Activated CD4-positive, alpha-beta memory T cell treated with anti-CD3 and anti-CD28 coated beads, Interleukin-2, amount 10 ng/mL, durations not matched to agents 7 days and 5 days (primary cell): Measurements from ENCODE around the gene TMEM132C. TPM values are rescaled to one million over a fixed set of nuclear protein-coding genes. Genes with fewer than 3 reads are reported as not detected.

Experiments
- CTCF ChIA-PET: fragments of 350-600 bp; sonication (Branson Sonifier 250); formaldehyde crosslinking; loops from one replicate; lab custom pipeline; 2021; ENCODE audit warnings: antibody characterized with exemption, inconsistent platforms; lab: Charles Lee
- POLR2A ChIA-PET: fragments of 350-600 bp; sonication (Branson Sonifier 250); formaldehyde crosslinking; loops from one replicate; lab custom pipeline; 2021; ENCODE audit warnings: antibody characterized with exemption; lab: Charles Lee
- DNase-seq: peaks from one replicate; pipeline ENCODE4 v3.0.0-alpha.2; 2020
- H3K27ac Mint-ChIP-seq: one replicate; pipeline ENCODE4 v1.8.0; 2021; ENCODE audit warnings: mild to moderate bottlenecking, mixed read lengths
- H3K27me3 Mint-ChIP-seq: one replicate; pipeline ENCODE4 v1.8.0; 2021; ENCODE audit warnings: mixed read lengths
- H3K36me3 Mint-ChIP-seq: one replicate; pipeline ENCODE4 v1.8.0; 2021; ENCODE audit warnings: low read depth, mixed read lengths
- H3K4me1 Mint-ChIP-seq: one replicate; pipeline ENCODE4 v1.8.0; 2021; ENCODE audit warnings: mixed read lengths
- H3K4me3 Mint-ChIP-seq: one replicate; pipeline ENCODE4 v1.8.0; 2021; ENCODE audit warnings: mild to moderate bottlenecking, mixed read lengths
- H3K9me3 Mint-ChIP-seq: one replicate; pipeline ENCODE4 v1.8.0; 2021; ENCODE audit warnings: mixed read lengths
- total RNA-seq, 2 experiments: library from RNA; stranded (reverse); gene quantifications; one replicate each; pipeline ENCODE4 v1.2.3, GENCODE V29; 2021

The TMEM132C gene
- total RNA-seq, 2 experiments from 2014 or later = 0.05 TPM; not detected in 1

DNA sequence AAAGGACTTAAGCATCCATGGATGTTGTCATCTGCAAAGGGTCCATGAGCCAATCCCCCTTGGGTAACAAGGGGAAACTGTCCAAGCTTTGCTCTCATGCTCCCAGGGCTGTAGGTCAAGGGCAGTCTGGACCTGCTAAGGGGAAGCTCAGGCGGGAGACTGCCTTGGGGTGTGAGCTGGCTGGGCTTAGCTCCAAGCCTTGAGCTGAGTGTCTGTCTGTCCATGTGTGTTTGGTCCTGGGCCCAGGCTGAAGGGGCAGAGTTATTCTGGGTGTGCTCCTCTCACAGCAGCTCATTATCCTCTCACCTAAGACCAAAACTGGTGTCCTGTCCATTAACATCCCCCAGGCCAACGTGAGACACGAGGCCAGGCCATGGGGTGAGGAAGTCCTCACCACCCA is 282.0 kb downstream of the TMEM132C start:
- Mint-ChIP-seq H3K9me3 (peaks cover 2% of the 10 kb centered on the region), H3K36me3 (no peaks in the 10 kb centered on the region), H3K27ac (no peak overlapping the region), H3K27me3 (no peaks in the 10 kb centered on the region), H3K4me1 (no peaks in the 10 kb centered on the region), H3K4me3 (no peak overlapping the region)
- ChIA-PET CTCF (no interaction called here), POLR2A (no interaction called here)
- no peak for DNase-seq

DNA sequence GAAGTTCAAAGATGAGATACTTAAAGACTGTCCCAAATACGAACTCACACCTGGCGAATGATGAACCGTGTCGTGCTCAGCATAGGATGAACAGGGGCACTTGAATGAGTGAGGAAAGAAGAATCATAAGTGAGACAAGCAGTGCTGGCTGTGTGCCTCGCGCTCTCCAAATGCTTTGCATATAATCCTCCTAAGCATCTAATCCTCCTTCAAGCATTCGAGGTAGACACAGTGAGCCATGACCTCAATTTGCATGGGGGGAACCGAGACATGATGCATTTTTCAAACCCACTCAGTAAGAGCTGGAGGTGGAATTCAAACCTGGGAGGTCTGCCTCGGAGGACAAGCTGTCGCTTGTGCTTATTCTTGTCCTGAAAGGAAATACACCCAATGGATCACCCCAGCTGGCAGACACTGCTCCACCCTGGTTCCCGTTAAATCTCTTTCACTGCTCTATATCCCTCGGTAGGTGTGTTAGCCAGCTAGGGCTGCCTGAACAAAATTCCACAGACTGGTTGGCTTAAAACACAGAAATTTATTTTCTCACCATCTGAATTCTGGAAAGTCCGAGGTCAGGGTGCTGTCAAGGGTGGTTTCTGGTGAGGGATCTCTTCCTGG is 282.7 kb downstream of the TMEM132C start:
- H3K36me3 Mint-ChIP-seq = no peaks in the 10 kb centered on the region
- H3K4me3 Mint-ChIP-seq = no peak overlapping the region
- POLR2A ChIA-PET = no interaction called here
- no peak for DNase-seq
- H3K4me1 Mint-ChIP-seq = no peaks in the 10 kb centered on the region
- H3K9me3 Mint-ChIP-seq = peaks cover 2% of the 10 kb centered on the region
- CTCF ChIA-PET = no interaction called here
- H3K27me3 Mint-ChIP-seq = no peaks in the 10 kb centered on the region
- no peak overlapping the region for H3K27ac Mint-ChIP-seq

DNA sequence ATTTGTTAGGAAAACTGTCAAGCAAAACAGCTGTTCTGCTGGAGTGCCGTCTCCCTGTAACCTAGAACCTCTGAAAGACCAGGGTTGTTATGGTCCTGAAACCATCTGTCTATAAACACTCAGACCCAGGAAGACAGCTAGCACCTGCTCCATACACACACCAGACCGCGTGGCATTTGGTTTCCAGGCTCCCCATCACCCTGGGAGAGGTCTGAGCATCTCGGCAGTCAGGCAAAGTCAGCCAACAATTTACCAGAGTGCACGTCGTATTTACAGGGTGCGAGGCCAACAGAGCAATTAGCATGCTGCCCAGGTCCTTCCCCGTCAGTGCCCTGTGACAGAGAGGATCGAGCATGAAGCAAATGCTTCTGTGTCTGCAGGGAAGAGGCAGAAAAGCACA is 284.3 kb downstream of the TMEM132C start:
- DNase-seq = no peak
- no peaks in the 10 kb centered on the region for H3K36me3 Mint-ChIP-seq
- H3K9me3 Mint-ChIP-seq = no peaks in the 10 kb centered on the region
- ChIA-PET CTCF (no interaction called here), POLR2A (no interaction called here)
- no peaks in the 10 kb centered on the region for H3K4me1 Mint-ChIP-seq
- no peak overlapping the region for H3K4me3 Mint-ChIP-seq
- no peak overlapping the region for H3K27ac Mint-ChIP-seq
- no peaks in the 10 kb centered on the region for H3K27me3 Mint-ChIP-seq

- H3K4me3 Mint-ChIP-seq = no peak overlapping the region
- H3K36me3 Mint-ChIP-seq = no peaks in the 10 kb centered on the region
- ChIA-PET POLR2A (no interaction called here), CTCF (no interaction called here)
- H3K27ac Mint-ChIP-seq = no peak overlapping the region
- H3K27me3 Mint-ChIP-seq = no peaks in the 10 kb centered on the region
- DNase-seq = no peak
- H3K4me1 Mint-ChIP-seq = no peaks in the 10 kb centered on the region
- H3K9me3 Mint-ChIP-seq = peaks cover 9% of the 10 kb centered on the region
Measured at GRCh38 chr12:128554546-128555304, 287.8 kb downstream of the TMEM132C start.

DNA sequence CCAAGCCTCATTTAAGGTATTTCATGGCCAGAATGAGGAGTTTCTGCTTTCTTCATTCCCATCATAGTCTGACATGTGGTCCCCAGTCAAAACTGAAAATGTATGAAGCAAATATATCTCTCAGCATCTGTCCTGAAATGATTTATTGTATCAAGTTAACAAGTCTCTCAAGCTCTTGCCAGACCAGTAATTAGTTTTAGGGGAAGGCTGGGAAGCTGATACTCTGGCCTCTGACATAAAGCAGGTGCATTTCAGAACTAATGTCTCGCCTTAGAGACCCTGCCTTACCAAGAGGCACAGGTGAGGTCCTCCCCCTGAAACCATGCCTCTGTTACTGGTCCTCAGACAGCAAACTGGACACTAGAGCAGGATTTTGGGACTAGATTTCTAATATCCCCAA is 290.3 kb downstream of the TMEM132C start:
- ChIA-PET POLR2A (no interaction called here), CTCF (no interaction called here)
- Mint-ChIP-seq H3K4me1 (no peaks in the 10 kb centered on the region), H3K27ac (no peak overlapping the region), H3K4me3 (no peak overlapping the region), H3K9me3 (peaks cover 17% of the 10 kb centered on the region), H3K36me3 (no peaks in the 10 kb centered on the region), H3K27me3 (no peaks in the 10 kb centered on the region)
- no peak for DNase-seq

DNA sequence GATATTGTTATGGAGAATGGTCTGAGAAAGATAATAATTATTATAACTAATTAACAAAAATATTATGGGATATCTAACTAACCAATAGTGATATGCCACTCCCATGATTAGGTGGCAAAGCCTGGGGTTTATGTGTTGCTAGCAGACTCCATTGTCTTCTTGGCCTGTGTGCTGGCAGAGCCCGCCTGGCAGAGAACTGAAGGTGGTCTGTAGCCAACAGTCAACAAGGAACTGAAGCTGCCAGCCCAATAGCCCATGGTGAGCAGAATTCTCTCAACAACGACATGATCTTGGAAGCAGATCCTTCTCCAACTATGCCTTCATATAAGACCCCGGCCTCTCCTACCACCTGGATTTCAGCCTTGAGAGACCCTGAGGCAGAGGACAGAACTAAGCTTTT is 298.0 kb downstream of the TMEM132C start:
- Mint-ChIP-seq H3K36me3 (no peaks in the 10 kb centered on the region), H3K9me3 (peaks cover 14% of the 10 kb centered on the region), H3K4me3 (no peak overlapping the region), H3K4me1 (peaks cover 2% of the 10 kb centered on the region), H3K27me3 (no peaks in the 10 kb centered on the region), H3K27ac (no peak overlapping the region)
- POLR2A ChIA-PET = no interaction called here
- CTCF ChIA-PET = no interaction called here
- no peak for DNase-seq

GRCh38 chr12:128567730-128568129 is 300.8 kb downstream of the TMEM132C start:
- Mint-ChIP-seq H3K27ac (no peak overlapping the region), H3K4me1 (peaks cover 4% of the 10 kb centered on the region), H3K4me3 (no peak overlapping the region), H3K9me3 (peaks cover 11% of the 10 kb centered on the region), H3K27me3 (no peaks in the 10 kb centered on the region), H3K36me3 (no peaks in the 10 kb centered on the region)
- DNase-seq = no peak
- ChIA-PET CTCF (no interaction called here), POLR2A (no interaction called here)

DNA sequence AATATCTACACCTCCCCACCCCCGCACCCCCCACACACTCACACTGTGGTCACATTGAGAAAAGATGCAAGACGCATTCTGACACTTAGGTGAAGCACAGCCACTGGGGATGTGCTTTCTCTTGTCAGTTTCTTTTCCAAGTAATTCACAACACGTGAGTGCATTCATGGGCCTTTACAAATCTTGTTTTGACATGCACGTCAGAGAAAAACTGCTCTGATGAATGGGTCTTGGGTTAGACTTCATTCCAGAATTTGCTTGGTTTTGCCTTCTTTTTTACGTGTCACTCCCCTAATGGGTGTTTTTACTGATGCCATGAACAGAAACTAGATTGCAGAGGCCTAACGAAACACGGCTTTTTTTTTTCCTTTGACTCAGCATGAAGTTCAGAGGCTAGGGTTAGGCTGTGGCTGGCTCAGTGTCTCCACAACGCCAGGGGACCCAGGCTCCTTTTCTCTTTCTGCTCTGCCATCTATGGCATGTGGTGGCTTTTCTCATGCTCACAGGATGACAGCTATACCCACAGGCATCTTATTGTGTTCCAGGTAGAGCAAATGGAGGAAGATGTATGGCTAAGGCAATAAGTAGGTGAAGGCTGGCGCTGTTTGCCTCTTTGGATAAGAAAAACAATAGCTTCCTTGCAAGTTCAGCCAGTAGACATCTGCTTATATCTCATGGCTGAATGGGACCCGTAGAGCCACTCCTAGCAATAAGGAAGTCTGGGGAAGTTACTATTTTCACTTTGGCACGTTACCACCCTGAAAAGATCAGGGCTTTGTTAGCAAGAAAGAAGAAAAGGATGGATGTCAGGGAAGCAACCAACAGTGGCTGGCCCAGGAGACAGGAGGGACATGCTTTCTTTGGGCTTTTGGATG is 303.5 kb downstream of the TMEM132C start:
- Mint-ChIP-seq H3K27ac (peak overlapping the region; percentile 69), H3K4me3 (peak overlapping the region; percentile 27)

DNA sequence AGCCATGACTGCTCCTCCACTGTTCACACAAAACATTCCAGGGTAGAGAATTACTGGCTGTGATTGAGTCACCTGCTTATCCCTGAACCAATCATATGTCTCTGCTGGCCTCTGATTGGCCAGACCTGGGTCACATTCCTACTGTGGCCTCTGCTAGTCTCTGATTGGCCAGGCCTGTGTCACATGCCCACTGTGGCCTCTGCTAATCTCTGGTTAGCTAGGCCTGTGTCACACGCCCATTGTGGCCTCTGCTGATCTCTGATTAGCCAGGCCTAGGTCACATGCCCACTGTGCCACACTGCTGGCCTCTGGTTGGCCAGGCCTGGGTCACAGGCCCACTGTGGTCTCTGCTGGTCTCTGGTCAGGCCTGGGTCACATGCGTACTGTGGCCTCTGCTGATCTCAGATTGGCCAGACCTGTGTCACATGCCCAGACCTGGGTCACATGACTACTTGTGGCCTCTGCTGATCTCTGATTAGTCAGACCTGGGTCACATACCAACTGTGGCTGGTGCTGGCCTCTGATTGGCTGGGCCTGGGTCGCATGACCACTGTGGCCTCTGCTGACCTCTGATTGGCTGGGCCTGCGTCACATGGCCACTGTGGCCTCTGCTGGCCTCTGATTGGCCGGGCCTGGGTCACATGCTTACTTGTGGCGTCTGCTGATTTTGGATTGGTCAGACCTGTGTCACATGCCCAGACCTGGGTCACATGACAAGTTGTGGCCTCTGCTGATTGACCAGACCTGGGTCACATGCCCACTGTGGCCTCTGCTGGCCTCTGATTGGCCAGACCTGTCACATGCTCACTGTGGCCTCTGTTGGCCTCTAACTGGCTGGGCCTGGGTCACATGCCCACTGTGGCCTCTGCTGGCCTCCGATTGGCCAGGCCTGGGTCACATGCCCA is 305.2 kb downstream of the TMEM132C start:
- Mint-ChIP-seq H3K9me3 (peaks cover 11% of the 10 kb centered on the region), H3K27me3 (no peaks in the 10 kb centered on the region), H3K4me1 (peaks cover 4% of the 10 kb centered on the region), H3K4me3 (no peak overlapping the region), H3K27ac (no peak overlapping the region), H3K36me3 (no peaks in the 10 kb centered on the region)
- ChIA-PET POLR2A (no interaction called here), CTCF (no interaction called here)
- DNase-seq = no peak

More for the DNA sequence above, 303.5 kb downstream of the TMEM132C start:
- Mint-ChIP-seq H3K4me1 (peaks cover 4% of the 10 kb centered on the region), H3K9me3 (peaks cover 11% of the 10 kb centered on the region), H3K27me3 (no peaks in the 10 kb centered on the region), H3K36me3 (no peaks in the 10 kb centered on the region)
- CTCF ChIA-PET = no interaction called here
- peak; percentile 21 for DNase-seq
- POLR2A ChIA-PET = no interaction called here

GRCh38 chr12:128573907-128574306 is 306.9 kb downstream of the TMEM132C start:
- Mint-ChIP-seq H3K27ac (no peak overlapping the region), H3K27me3 (no peaks in the 10 kb centered on the region)

GRCh38 chr12:128578045-128578444 is 311.1 kb downstream of the TMEM132C start:
- H3K36me3 Mint-ChIP-seq = no peaks in the 10 kb centered on the region
- no peaks in the 10 kb centered on the region for H3K4me1 Mint-ChIP-seq
- no peak overlapping the region for H3K4me3 Mint-ChIP-seq
- POLR2A ChIA-PET = no interaction called here
- peaks cover 20% of the 10 kb centered on the region for H3K9me3 Mint-ChIP-seq
- CTCF ChIA-PET = no interaction called here
- DNase-seq = no peak
- no peak overlapping the region for H3K27ac Mint-ChIP-seq
- no peaks in the 10 kb centered on the region for H3K27me3 Mint-ChIP-seq

More at GRCh38 chr12:128573907-128574306, 306.9 kb downstream of the TMEM132C start:
- DNase-seq = no peak
- H3K9me3 Mint-ChIP-seq = peaks cover 11% of the 10 kb centered on the region
- peaks cover 4% of the 10 kb centered on the region for H3K4me1 Mint-ChIP-seq
- POLR2A ChIA-PET = no interaction called here
- H3K4me3 Mint-ChIP-seq = no peak overlapping the region
- CTCF ChIA-PET = no interaction called here
- no peaks in the 10 kb centered on the region for H3K36me3 Mint-ChIP-seq

GRCh38 chr12:128581321-128581761 is 314.4 kb downstream of the TMEM132C start:
- Mint-ChIP-seq H3K4me1 (no peaks in the 10 kb centered on the region), H3K4me3 (no peak overlapping the region), H3K27me3 (no peaks in the 10 kb centered on the region), H3K9me3 (peaks cover 17% of the 10 kb centered on the region), H3K27ac (no peak overlapping the region), H3K36me3 (no peaks in the 10 kb centered on the region)
- CTCF ChIA-PET = no interaction called here
- POLR2A ChIA-PET = no interaction called here
- DNase-seq = no peak
